Liver (tissue), 9 donors: Measurements from ENCODE around the gene LY6G6F. TPM values are rescaled to one million over a fixed set of nuclear protein-coding genes. Genes with fewer than 3 reads are reported as not detected.

Experiments
- DNase-seq: peaks from one replicate; pipeline ENCODE4 v3.0.0-alpha.2; 2017; ENCODE audit warnings: low spot score
- H3K27ac ChIP-seq, 2 donors: one replicate each; pipeline ENCODE4 v1.7.0; 2013; ENCODE audit warnings: inconsistent platforms in 2 of 2, low read length in 2 of 2, control low read depth in 1 of 2, low read depth in 1 of 2, mild to moderate bottlenecking in 1 of 2
- H3K27me3 ChIP-seq, 4 donors: one replicate each; pipeline versions ENCODE4 v1.6.1 to v1.7.0; 2013; ENCODE audit warnings: low read length in 3 of 4, inconsistent platforms in 1 of 4, mild to moderate bottlenecking in 1 of 4, moderate library complexity in 1 of 4; ENCODE audit not compliant: control insufficient read depth in 4 of 4, insufficient read depth in 4 of 4
- H3K36me3 ChIP-seq, 4 donors: one replicate each; pipeline versions ENCODE4 v1.6.1 to v1.7.0; 2013; ENCODE audit warnings: low read length in 3 of 4, mild to moderate bottlenecking in 3 of 4, low read depth in 1 of 4, moderate library complexity in 1 of 4; ENCODE audit not compliant: control insufficient read depth in 4 of 4, insufficient read depth in 3 of 4
- H3K4me1 ChIP-seq, 4 donors: one replicate each; pipeline versions ENCODE4 v1.6.1 to v1.7.0; 2013; ENCODE audit warnings: low read length in 3 of 4, mild to moderate bottlenecking in 3 of 4, moderate library complexity in 1 of 4; ENCODE audit not compliant: control insufficient read depth in 4 of 4, insufficient read depth in 4 of 4
- H3K4me3 ChIP-seq, 3 donors: one replicate each; pipeline versions ENCODE4 v1.6.1 to v1.7.0; 2013; ENCODE audit warnings: low read length in 3 of 3, control low read depth in 1 of 3, low read depth in 1 of 3, mild to moderate bottlenecking in 1 of 3
- H3K9ac ChIP-seq, 2 donors: one replicate each; pipeline ENCODE4 v1.7.0; 2013; ENCODE audit warnings: low read length in 2 of 2, mild to moderate bottlenecking in 2 of 2, moderate library complexity in 2 of 2, control low read depth in 1 of 2, low read depth in 1 of 2
- H3K9me3 ChIP-seq, 4 donors: one replicate each; pipeline versions ENCODE4 v1.6.1 to v1.7.0; 2013; ENCODE audit warnings: low read length in 3 of 4; ENCODE audit not compliant: control insufficient read depth in 4 of 4
- ATF3 ChIP-seq: IDR thresholded peaks from 2 replicates; pipeline ENCODE4 v1.6.1; 2016; ENCODE audit warnings: antibody characterized with exemption
- CTCF ChIP-seq: fragments of 150-350 bp; IDR thresholded peaks from 2 replicates; pipeline ENCODE4 v1.5.1; 2017; ENCODE audit warnings: improper control_type of control experiment, low read depth, low read length; ENCODE audit not compliant: missing input control
- EGR1 ChIP-seq, 2 donors: IDR thresholded peaks; 2 replicates each; pipeline ENCODE4 v1.6.1; 2016 to 2018; ENCODE audit warnings: antibody characterized with exemption in 2 of 2, low read depth in 2 of 2
- FOXA1 ChIP-seq: IDR thresholded peaks from 2 replicates; pipeline ENCODE4 v1.6.1; 2016; ENCODE audit warnings: antibody characterized with exemption
- FOXA2 ChIP-seq: IDR thresholded peaks from 2 replicates; pipeline ENCODE4 v1.6.1; 2016; ENCODE audit warnings: antibody characterized with exemption
- GABPA ChIP-seq, 2 donors: IDR thresholded peaks in 1 of 2; conservative IDR thresholded peaks in 1 of 2; 2 replicates each; pipeline ENCODE4 v1.6.1; 2016; ENCODE audit warnings: antibody characterized with exemption in 2 of 2, mild to moderate bottlenecking in 1 of 2, moderate library complexity in 1 of 2
- HNF4A ChIP-seq, 2 donors: conservative IDR thresholded peaks; 2 replicates each; pipeline ENCODE4 v1.6.1; 2016; ENCODE audit warnings: antibody characterized with exemption in 2 of 2, mild to moderate bottlenecking in 2 of 2
- HNF4G ChIP-seq: IDR thresholded peaks from 2 replicates; pipeline ENCODE4 v1.6.1; 2016; ENCODE audit warnings: antibody characterized with exemption
- JUND ChIP-seq, 2 donors: IDR thresholded peaks; 2 replicates each; pipeline ENCODE4 v1.6.1; 2016; ENCODE audit warnings: antibody characterized with exemption in 2 of 2
- NR2F2 ChIP-seq: IDR thresholded peaks from 2 replicates; pipeline ENCODE4 v1.6.1; 2016; ENCODE audit warnings: antibody characterized with exemption
- RAD21 ChIP-seq, 2 donors: IDR thresholded peaks; 2 replicates each; pipeline ENCODE4 v1.6.1; 2016; ENCODE audit warnings: antibody characterized with exemption in 2 of 2, mild to moderate bottlenecking in 2 of 2
- REST ChIP-seq: IDR thresholded peaks from 2 replicates; pipeline ENCODE4 v1.6.1; 2016; ENCODE audit warnings: antibody characterized with exemption, mild to moderate bottlenecking
- SP1 ChIP-seq: IDR thresholded peaks from 2 replicates; pipeline ENCODE4 v1.6.1; 2018; ENCODE audit warnings: antibody characterized with exemption, mild to moderate bottlenecking
- TAF1 ChIP-seq: conservative IDR thresholded peaks from 2 replicates; pipeline ENCODE4 v1.6.1; 2016; ENCODE audit warnings: antibody characterized with exemption, mild to moderate bottlenecking
- YY1 ChIP-seq: IDR thresholded peaks from 2 replicates; pipeline ENCODE4 v1.6.1; 2016; ENCODE audit warnings: antibody characterized with exemption, mild to moderate bottlenecking
- ZBTB33 ChIP-seq: IDR thresholded peaks from 2 replicates; pipeline ENCODE4 v1.6.1; 2016; ENCODE audit warnings: antibody characterized with exemption
- WGBS: extraction: QIAGEN DNeasy Blood & Tissue Kit; methylation state at CpG from one replicate; pipeline ENCODE4 v1.1.7; 2013; 5-methylcytosine and 5-hydroxymethylcytosine counted together
- polyA plus RNA-seq, 2 donors: library from polyadenylated mRNA; stranded (reverse) in 1 of 2; unstranded in 1 of 2; fragments of 200-250 nt in 1 of 2; fragments of >200 nt in 1 of 2; fragmentation: Nextera tagmentation in 1 of 2; extraction: Ambion mirVana in 1 of 2; gene quantifications; one replicate each; pipeline versions ENCODE4 v1.2.1 to v1.2.3, GENCODE V29; 2013 to 2015
- total RNA-seq, 2 donors: library from RNA; depleted of rRNA; stranded (reverse); fragments of >200 nt; gene quantifications; one replicate each; pipeline ENCODE4 v1.2.3, GENCODE V29; 2014
- donor health status: healthy.
- donor health status: healthy.
- donor health status: healthy.
- donor health status: healthy.
- donor health status: healthy.

LY6G6F gene
- total and polyA plus RNA-seq, 4 donors, result 0.08 to 3.2 TPM; not detected in 2

- TF ChIP-seq CTCF, result no peak
- no peak for TF ChIP-seq HNF4A (conservative IDR thresholded peaks at IDR 0.05)
- no peak for TF ChIP-seq GABPA (IDR thresholded peaks at IDR 0.05 in 1 of 2, conservative IDR thresholded peaks at IDR 0.05 in 1 of 2)
- no peak for TF ChIP-seq FOXA1
- TF ChIP-seq SP1, result no peak
- no peak for TF ChIP-seq NR2F2
- no peak for TF ChIP-seq EGR1 (IDR thresholded peaks at IDR 0.05; ENCODE audit: low read depth in 2 of 2)
- TF ChIP-seq ATF3, result no peak
- TF ChIP-seq RAD21 (IDR thresholded peaks at IDR 0.05), result no peak
- no peak for TF ChIP-seq JUND (IDR thresholded peaks at IDR 0.05)
Measured at GRCh38 chr6:31669676-31670075, 37.0 kb upstream of the LY6G6F start, which contains the start of gene LY6G5B (continued).

GRCh38 chr6:31676322-31676903 lies 30.3 kb upstream of the LY6G6F start:
- WGBS, result 86% methylated on average over 4 of the region's 4 CpGs
- no peak overlapping the region for H3K27ac ChIP-seq

More at GRCh38 chr6:31676322-31676903, 30.3 kb upstream of the LY6G6F start:
- H3K4me3 ChIP-seq, result no peak overlapping the region
- H3K27me3 ChIP-seq, result no peaks in the 10 kb centered on the region
- H3K9ac ChIP-seq, result no peak overlapping the region
- peaks cover 2 to 17% (median 10%) of the 10 kb centered on the region in 4 donors for H3K36me3 ChIP-seq
- no peaks in the 10 kb centered on the region for H3K9me3 ChIP-seq
- TF ChIP-seq CTCF (no peak), SP1 (no peak), HNF4A (conservative IDR thresholded peaks at IDR 0.05) (no peak), TAF1 (no peak), NR2F2 (no peak), EGR1 (IDR thresholded peaks at IDR 0.05; ENCODE audit: low read depth in 2 of 2) (no peak), FOXA2 (no peak), HNF4G (no peak), RAD21 (IDR thresholded peaks at IDR 0.05) (no peak), REST (no peak), JUND (IDR thresholded peaks at IDR 0.05) (no peak), YY1 (no peak), ZBTB33 (no peak), FOXA1 (no peak), GABPA (IDR thresholded peaks at IDR 0.05 in 1 of 2, conservative IDR thresholded peaks at IDR 0.05 in 1 of 2) (no peak)
- peaks cover 1 to 13% (median 8%) of the 10 kb centered on the region in 4 donors for H3K4me1 ChIP-seq
- no peak for DNase-seq
